Gastrocnemius medialis (tissue), 4 donors: ENCODE results near the gene ADGRB3.

Experiments
- CTCF ChIP-seq, 5 experiments: fragments of 450-650 bp in 3 of 5; fragments of 200-600 bp in 2 of 5; sonication (generic) in 2 of 5; IDR thresholded peaks in 4 of 5; conservative IDR thresholded peaks in 1 of 5; 1 replicate in 4 of 5; 2 replicates in 1 of 5; pipeline ENCODE4 v1.5.1; 2016 to 2019; ENCODE audit warnings: antibody characterized with exemption in 5 of 5, mild to moderate bottlenecking in 3 of 5, moderate library complexity in 3 of 5
- POLR2A ChIP-seq, 2 donors: fragments of 450-650 bp; IDR thresholded peaks; one replicate each; pipeline ENCODE4 v1.6.1; 2017; ENCODE audit warnings: antibody characterized with exemption in 2 of 2, mild to moderate bottlenecking in 2 of 2, moderate library complexity in 2 of 2

GRCh38 chr6:68691120-68691519 lies 56.0 kb downstream of the ADGRB3 start:
- TF ChIP-seq CTCF (IDR thresholded peaks at IDR 0.05 in 4 of 5, conservative IDR thresholded peaks at IDR 0.05 in 1 of 5) (no peak), POLR2A (IDR thresholded peaks at IDR 0.05) (no peak)
